Middle frontal gyrus (tissue), 1 donor: Measurements from ENCODE around the gene MAP1LC3B.

Source experiments
- DNase-seq: peaks from one replicate; pipeline ENCODE4 v3.0.0-alpha.2; 2015; ENCODE audit warnings: low spot score; ENCODE audit errors: extremely low spot score

MAP1LC3B gene

GRCh38 chr16:87426423-87427215 is 34.5 kb downstream of the MAP1LC3B start:
- DNase-seq: no peak

GRCh38 chr16:87431926-87432325 is 39.8 kb downstream of the MAP1LC3B start:
- no peak for DNase-seq

- DNase-seq: no peak
Measured at GRCh38 chr16:87432330-87432915, 40.3 kb downstream of the MAP1LC3B start.

GRCh38 chr16:87434146-87434667 is 42.1 kb downstream of the MAP1LC3B start:
- no peak for DNase-seq

GRCh38 chr16:87435372-87436224 is 43.5 kb downstream of the MAP1LC3B start:
- DNase-seq: no peak

GRCh38 chr16:87436225-87437172 is 44.4 kb downstream of the MAP1LC3B start:
- DNase-seq: no peak

GRCh38 chr16:87437327-87437726 is 45.2 kb downstream of the MAP1LC3B start:
- no peak for DNase-seq

- DNase-seq: no peak
Measured at GRCh38 chr16:87437911-87438610, 45.9 kb downstream of the MAP1LC3B start.

GRCh38 chr16:87438611-87438985 is 46.5 kb downstream of the MAP1LC3B start:
- no peak for DNase-seq

- DNase-seq: no peak
Measured at GRCh38 chr16:87439926-87440325, 47.8 kb downstream of the MAP1LC3B start.

GRCh38 chr16:87441886-87442580 is 49.9 kb downstream of the MAP1LC3B start:
- DNase-seq: no peak

- no peak for DNase-seq
Measured at GRCh38 chr16:87442581-87442966, 50.4 kb downstream of the MAP1LC3B start.

- DNase-seq: no peak
Measured at GRCh38 chr16:87443016-87443415, 50.9 kb downstream of the MAP1LC3B start.

- DNase-seq: no peak
Measured at GRCh38 chr16:87443964-87444363, 51.8 kb downstream of the MAP1LC3B start.

- DNase-seq: no peak
Measured at GRCh38 chr16:87445486-87445885, 53.4 kb downstream of the MAP1LC3B start.

GRCh38 chr16:87446479-87446878 is 54.3 kb downstream of the MAP1LC3B start:
- DNase-seq: no peak

- no peak for DNase-seq
Measured at GRCh38 chr16:87447323-87447722, 55.2 kb downstream of the MAP1LC3B start.

- DNase-seq: no peak
Measured at GRCh38 chr16:87448866-87449265, 56.7 kb downstream of the MAP1LC3B start.

- no peak for DNase-seq
Measured at GRCh38 chr16:87451563-87452210, 59.6 kb downstream of the MAP1LC3B start.
